Common myeloid progenitor, CD34-positive (primary cell): ENCODE data around the gene BRPF1.

Experiments used
- CTCF ChIA-PET: fragments of 350-600 bp; sonication (Branson Sonifier 250); formaldehyde crosslinking; loops from one replicate; lab custom pipeline; 2021; ENCODE audit warnings: antibody characterized with exemption; lab: Charles Lee
- POLR2A ChIA-PET: fragments of 350-600 bp; sonication (Branson Sonifier 250); formaldehyde crosslinking; loops from one replicate; lab custom pipeline; 2021; ENCODE audit warnings: antibody characterized with exemption; lab: Charles Lee
- DNase-seq, 3 donors: peaks; one replicate each; pipeline versions ENCODE4 v3.0.0 to v3.0.0-alpha.2; 2013
- H3K27ac ChIP-seq, 2 experiments: 1 replicate in 1 of 2; 2 replicates in 1 of 2; pipeline ENCODE4 v1.7.0; 2013; ENCODE audit warnings: inconsistent platforms in 2 of 2, low read length in 2 of 2, mild to moderate bottlenecking in 2 of 2, low read depth in 1 of 2, moderate library complexity in 1 of 2; ENCODE audit not compliant: severe bottlenecking in 2 of 2, insufficient read depth in 1 of 2, poor library complexity in 1 of 2
- H3K27me3 ChIP-seq, 5 experiments: replicated peaks in 2 of 5; 1 replicate in 3 of 5; 2 replicates in 2 of 5; pipeline versions ENCODE4 v1.6.1 to v1.7.0; 2013; ENCODE audit warnings: low read length in 4 of 5, mild to moderate bottlenecking in 2 of 5, moderate library complexity in 2 of 5, inconsistent platforms in 1 of 5; ENCODE audit not compliant: insufficient read depth in 5 of 5, control insufficient read depth in 4 of 5
- H3K36me3 ChIP-seq, 4 experiments: 1 replicate in 2 of 4; 2 replicates in 2 of 4; pipeline versions ENCODE4 v1.6.1 to v1.7.0; 2013; ENCODE audit warnings: low read length in 3 of 4, control low read depth in 1 of 4, mild to moderate bottlenecking in 1 of 4; ENCODE audit not compliant: control insufficient read depth in 4 of 4, insufficient read depth in 4 of 4
- H3K4me1 ChIP-seq, 4 experiments: 1 replicate in 3 of 4; 2 replicates in 1 of 4; pipeline versions ENCODE4 v1.6.1 to v1.7.1; 2013; ENCODE audit warnings: low read length in 3 of 4, mild to moderate bottlenecking in 3 of 4, control low read depth in 1 of 4, inconsistent platforms in 1 of 4, moderate library complexity in 1 of 4; ENCODE audit not compliant: control insufficient read depth in 4 of 4, insufficient read depth in 4 of 4; ENCODE audit errors: control extremely low read depth in 1 of 4
- H3K4me3 ChIP-seq, 7 experiments: 1 replicate in 4 of 7; 2 replicates in 3 of 7; pipeline versions ENCODE4 v1.5.1 to v1.7.0; 2013; ENCODE audit warnings: mild to moderate bottlenecking in 7 of 7, low read length in 6 of 7, moderate library complexity in 6 of 7, inconsistent platforms in 2 of 7, low read depth in 2 of 7, control low read depth in 1 of 7; ENCODE audit not compliant: insufficient read depth in 4 of 7, control insufficient read depth in 1 of 7; ENCODE audit errors: extremely low read depth in 1 of 7
- H3K9me3 ChIP-seq, 5 experiments: 1 replicate in 4 of 5; 2 replicates in 1 of 5; pipeline versions ENCODE4 v1.6.1 to v1.7.1; 2013; ENCODE audit warnings: low read length in 4 of 5, mild to moderate bottlenecking in 2 of 5, inconsistent platforms in 1 of 5, low read depth in 1 of 5, moderate library complexity in 1 of 5; ENCODE audit not compliant: control insufficient read depth in 4 of 5, insufficient read depth in 2 of 5; ENCODE audit errors: control extremely low read depth in 1 of 5
- WGBS: methylation state at CpG from one replicate; pipeline ENCODE4 v1.1.5; 2013; ENCODE audit not compliant: insufficient coverage; 5-methylcytosine and 5-hydroxymethylcytosine counted together

The BRPF1 gene

DNA sequence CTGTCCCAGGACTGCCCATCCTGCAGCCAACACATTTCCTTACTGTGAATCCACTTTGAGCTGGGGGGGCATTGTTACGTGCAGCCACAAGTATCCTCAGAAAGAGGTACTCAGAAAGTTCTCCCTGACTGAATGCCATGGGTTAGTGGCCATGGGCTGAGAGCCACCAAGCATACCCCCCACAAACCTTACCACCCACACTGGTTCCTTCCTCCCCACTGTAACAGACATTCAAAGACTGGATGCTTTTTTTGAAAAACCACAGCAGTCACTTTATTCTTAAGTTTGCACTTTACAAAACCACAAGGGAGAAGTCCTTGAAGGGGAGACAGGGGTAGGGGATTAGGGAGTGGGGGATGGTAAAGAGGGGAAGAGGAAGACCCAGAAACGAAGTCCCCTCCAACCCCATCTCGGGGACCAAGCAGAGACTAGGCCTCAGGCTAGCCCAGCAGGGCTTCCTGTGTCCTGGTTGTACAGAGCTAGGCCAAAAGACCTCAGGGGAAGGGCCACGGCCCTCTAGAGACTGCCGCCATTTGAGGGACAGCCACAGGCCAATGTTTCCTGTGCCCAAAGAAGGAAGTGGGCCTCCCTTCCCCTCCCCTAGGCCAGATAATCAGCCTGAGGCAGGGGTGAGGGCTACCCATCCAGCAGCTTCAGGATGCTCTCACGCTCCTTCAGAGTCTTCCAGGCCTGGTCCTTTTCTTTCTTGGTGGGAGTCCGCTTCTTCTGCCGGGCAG is 48.4 kb downstream of the BRPF1 start:
- ChIA-PET CTCF (interaction anchor here (0.7 to 1.8 kb wide), 8 partner anchors 8 to 64 kb away, joined by 3 to 5 read pairs (median 3); no protein-coding TSS in a partner anchor), POLR2A (interaction anchor here (0.9 to 1.6 kb wide), 3 partner anchors 10 to 15 kb away, joined by 3 to 9 read pairs (median 3); partner anchors contain the start of genes ARPC4, CAMK1 and TADA3)
- WGBS, result 23% methylated on average over 6 of the region's 8 CpGs
- Histone ChIP-seq H3K27me3 (peaks cover 0 to 7% (median 0%) of the 10 kb centered on the region in 5 experiments), H3K9me3 (no peaks in the 10 kb centered on the region), H3K36me3 (peaks cover 2 to 19% (median 11%) of the 10 kb centered on the region in 4 experiments), H3K4me1 (peaks cover 30 to 65% (median 44%) of the 10 kb centered on the region in 4 experiments), H3K27ac (peak overlapping the region; percentile 15 to 47), H3K4me3 (peak overlapping the region in 4 of 7 experiments; percentile 17 to 52 (median 34))
- peak; percentile 85 to 96 (median 95) for DNase-seq

- WGBS, result 63% methylated on average over 8 of the region's 10 CpGs
- Histone ChIP-seq H3K4me3 (peak overlapping the region in 4 of 7 experiments; percentile 3 to 52 (median 34)), H3K36me3 (peaks cover 7 to 25% (median 17%) of the 10 kb centered on the region in 4 experiments), H3K9me3 (no peaks in the 10 kb centered on the region), H3K27ac (peak overlapping the region in 1 of 2 experiments; percentile 47), H3K4me1 (peaks cover 30 to 65% (median 44%) of the 10 kb centered on the region in 4 experiments), H3K27me3 (peaks cover 0 to 7% (median 0%) of the 10 kb centered on the region in 5 experiments)
- ChIA-PET POLR2A (interaction anchor here (0.9 to 1.6 kb wide), 3 partner anchors 11 to 15 kb away, joined by 3 to 9 read pairs (median 3); partner anchors contain the start of genes ARPC4, CAMK1 and TADA3), CTCF (interaction anchor here (0.7 to 2.2 kb wide), 9 partner anchors 9 to 65 kb away, joined by 3 to 5 read pairs (median 3); no protein-coding TSS in a partner anchor)
- no peak for DNase-seq
Measured at GRCh38 chr3:9780458-9780812, 48.9 kb downstream of the BRPF1 start.

GRCh38 chr3:9780910-9781309 is 49.4 kb downstream of the BRPF1 start:
- CTCF ChIA-PET, result interaction anchor here (0.9 to 2.2 kb wide), 11 partner anchors 9 to 294 kb away, joined by 3 to 7 read pairs (median 5); partner anchors contain the start of genes OGG1 and TTLL3
- peaks cover 9 to 28% (median 20%) of the 10 kb centered on the region in 4 experiments for H3K36me3 ChIP-seq
- POLR2A ChIA-PET, result interaction anchor here (0.9 to 1.6 kb wide), 3 partner anchors 11 to 14 kb away, joined by 3 to 9 read pairs (median 3); partner anchors contain the start of genes ARPC4, CAMK1 and TADA3
- DNase-seq, result no peak
- no peaks in the 10 kb centered on the region for H3K9me3 ChIP-seq
- H3K27me3 ChIP-seq, result peaks cover 0 to 7% (median 0%) of the 10 kb centered on the region in 5 experiments
- peak overlapping the region in 1 of 2 experiments; percentile 47 for H3K27ac ChIP-seq
- peaks cover 30 to 68% (median 44%) of the 10 kb centered on the region in 4 experiments for H3K4me1 ChIP-seq
- WGBS, result 100% methylated on average over 1 of the region's 4 CpGs
- H3K4me3 ChIP-seq, result no peak overlapping the region

DNA sequence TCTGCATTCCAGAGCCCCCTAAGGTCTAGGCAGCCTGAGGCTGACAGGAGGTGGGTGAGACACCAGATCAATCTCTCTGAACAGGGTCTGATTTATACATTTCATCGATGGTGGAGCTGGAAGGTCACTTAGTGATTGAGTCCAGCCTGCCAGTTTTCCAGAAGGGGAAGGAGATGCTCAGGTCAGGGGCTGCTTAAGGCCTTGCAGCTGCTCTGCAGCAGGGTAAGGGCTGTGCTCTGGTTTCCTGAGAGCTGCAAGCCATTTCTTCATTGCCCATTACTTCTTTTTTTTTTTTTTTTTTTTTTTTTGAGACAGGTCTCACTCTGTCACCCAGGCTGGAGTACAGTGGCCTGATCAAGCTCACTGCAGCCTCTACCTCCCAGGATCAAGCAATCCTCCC is 50.0 kb downstream of the BRPF1 start:
- H3K27me3 ChIP-seq, result peaks cover 0 to 5% (median 0%) of the 10 kb centered on the region in 5 experiments
- ChIA-PET CTCF (interaction anchor here (0.8 to 2.2 kb wide), 13 partner anchors 9 to 294 kb away, joined by 3 to 7 read pairs (median 4); partner anchors contain the start of genes CAMK1, OGG1 and TTLL3), POLR2A (interaction anchor here (0.7 to 1.6 kb wide), 3 partner anchors 11 to 15 kb away, joined by 3 to 4 read pairs (median 3); partner anchors contain the start of genes ARPC4 and TADA3)
- H3K9me3 ChIP-seq, result no peaks in the 10 kb centered on the region
- no peak overlapping the region for H3K4me3 ChIP-seq
- no CpG with 5 or more reads among the region's 1 CpG for WGBS
- peaks cover 30 to 73% (median 44%) of the 10 kb centered on the region in 4 experiments for H3K4me1 ChIP-seq
- no peak overlapping the region for H3K27ac ChIP-seq
- no peak for DNase-seq
- H3K36me3 ChIP-seq, result peaks cover 9 to 34% (median 25%) of the 10 kb centered on the region in 4 experiments

DNA sequence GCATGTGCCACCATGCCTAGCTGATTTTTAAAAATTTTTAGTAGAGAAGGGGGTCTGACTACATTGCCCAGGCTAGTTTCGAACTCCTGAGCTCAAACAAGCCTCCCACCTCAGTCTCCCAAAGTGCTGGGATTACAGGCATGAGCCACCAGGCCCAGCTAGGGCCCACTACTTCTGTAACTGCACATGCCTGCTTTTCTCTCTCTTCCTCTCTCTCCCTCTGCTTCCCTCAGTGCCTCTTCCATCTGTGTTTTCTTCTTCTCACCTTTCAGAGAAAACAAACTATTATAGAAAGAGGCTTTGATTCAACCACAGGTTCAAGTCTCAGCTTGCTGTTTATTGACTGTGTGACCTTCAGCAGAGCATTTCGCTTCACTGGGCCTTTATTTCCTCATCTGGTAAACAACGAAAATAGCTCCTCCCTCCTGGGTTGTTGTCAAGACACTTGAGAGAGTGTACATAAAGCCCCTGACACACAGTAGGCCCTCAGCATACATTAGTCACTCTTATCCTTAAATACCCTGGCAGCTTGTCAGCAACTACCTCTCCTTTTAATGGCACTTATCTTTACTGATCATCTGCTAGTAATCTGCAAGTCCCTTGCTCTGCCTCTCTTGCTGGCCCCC is 50.6 kb downstream of the BRPF1 start:
- Histone ChIP-seq H3K4me3 (no peak overlapping the region), H3K36me3 (peaks cover 9 to 36% (median 28%) of the 10 kb centered on the region in 4 experiments), H3K27ac (no peak overlapping the region), H3K27me3 (peaks cover 0 to 5% (median 0%) of the 10 kb centered on the region in 5 experiments), H3K4me1 (peaks cover 30 to 68% (median 44%) of the 10 kb centered on the region in 4 experiments), H3K9me3 (no peaks in the 10 kb centered on the region)
- POLR2A ChIA-PET, result interaction anchor here (0.7 to 1.4 kb wide), 2 partner anchors 11 to 15 kb away, joined by 3 to 4 read pairs; partner anchors contain the start of genes ARPC4 and TADA3
- CTCF ChIA-PET, result interaction anchor here (0.5 to 2.2 kb wide), 15 partner anchors 9 to 293 kb away, joined by 3 to 7 read pairs (median 4); partner anchors contain the start of genes ARPC4, CAMK1, OGG1 and TADA3
- peak in 1 of 3 donors; percentile 22 for DNase-seq
- WGBS, result 88% methylated on average over 3 of the region's 3 CpGs

GRCh38 chr3:9782770-9783169 is 51.2 kb downstream of the BRPF1 start:
- 79% methylated on average over 2 of the region's 3 CpGs for WGBS
- Histone ChIP-seq H3K4me3 (no peak overlapping the region), H3K27ac (no peak overlapping the region), H3K27me3 (peaks cover 0 to under 1% (median 0%) of the 10 kb centered on the region in 5 experiments), H3K4me1 (peaks cover 30 to 62% (median 42%) of the 10 kb centered on the region in 4 experiments), H3K9me3 (no peaks in the 10 kb centered on the region), H3K36me3 (peaks cover 11 to 43% (median 30%) of the 10 kb centered on the region in 4 experiments)
- CTCF ChIA-PET, result interaction anchor here (0.5 to 2.2 kb wide), 10 partner anchors 8 to 67 kb away, joined by 3 to 7 read pairs (median 4); partner anchors contain the start of genes ARPC4, CAMK1, OGG1 and TADA3
- DNase-seq, result peak in 2 of 3 donors; percentile 14 to 25
- POLR2A ChIA-PET, result interaction anchor here (1.4 kb wide), 1 partner anchor 10 kb away, joined by 4 read pairs; the partner anchor contains the start of genes ARPC4 and TADA3
